Neural crest cell (in vitro differentiated cells): ENCODE results near the gene EXTL1. TPM values are rescaled to one million over a fixed set of nuclear protein-coding genes. Genes with fewer than 3 reads are reported as not detected.

Source experiments
- DNase-seq: peaks from one replicate; pipeline ENCODE4 v3.0.0; 2021; ENCODE audit warnings: low read depth, mixed read lengths, low spot score
- H3K27ac Mint-ChIP-seq: one replicate; pipeline ENCODE4 v1.8.0; 2021; ENCODE audit warnings: mild to moderate bottlenecking, mixed read lengths; ENCODE audit not compliant: unreplicated experiment
- H3K27me3 Mint-ChIP-seq: 2 replicates; pipeline ENCODE4 v1.8.0; 2021; ENCODE audit warnings: low read depth, mild to moderate bottlenecking, mixed read lengths
- H3K36me3 Mint-ChIP-seq: 2 replicates; pipeline ENCODE4 v1.8.0; 2021; ENCODE audit warnings: low read depth, mild to moderate bottlenecking, mixed read lengths
- H3K4me1 Mint-ChIP-seq: 2 replicates; pipeline ENCODE4 v1.8.0; 2021; ENCODE audit warnings: mixed read lengths
- H3K4me3 Mint-ChIP-seq: one replicate; pipeline ENCODE4 v1.8.0; 2021; ENCODE audit warnings: mild to moderate bottlenecking, mixed read lengths
- H3K9me3 Mint-ChIP-seq: 2 replicates; pipeline ENCODE4 v1.8.0; 2021; ENCODE audit warnings: mixed read lengths
- total RNA-seq: library from RNA; stranded (reverse); gene quantifications from 2 replicates; pipeline ENCODE4 v1.2.1, GENCODE V29; 2021
- TF ChIP-seq, protein P1 (sequence below): fragments of 200-600 bp; sonication (generic); conservative IDR thresholded peaks from 2 replicates; pipeline ENCODE4 v1.5.0; 2021; ENCODE audit warnings: antibody characterized with exemption, mild to moderate bottlenecking

EXTL1 gene
- total RNA-seq, 1 donor from 2014 or later = 8.1 TPM

DNA sequence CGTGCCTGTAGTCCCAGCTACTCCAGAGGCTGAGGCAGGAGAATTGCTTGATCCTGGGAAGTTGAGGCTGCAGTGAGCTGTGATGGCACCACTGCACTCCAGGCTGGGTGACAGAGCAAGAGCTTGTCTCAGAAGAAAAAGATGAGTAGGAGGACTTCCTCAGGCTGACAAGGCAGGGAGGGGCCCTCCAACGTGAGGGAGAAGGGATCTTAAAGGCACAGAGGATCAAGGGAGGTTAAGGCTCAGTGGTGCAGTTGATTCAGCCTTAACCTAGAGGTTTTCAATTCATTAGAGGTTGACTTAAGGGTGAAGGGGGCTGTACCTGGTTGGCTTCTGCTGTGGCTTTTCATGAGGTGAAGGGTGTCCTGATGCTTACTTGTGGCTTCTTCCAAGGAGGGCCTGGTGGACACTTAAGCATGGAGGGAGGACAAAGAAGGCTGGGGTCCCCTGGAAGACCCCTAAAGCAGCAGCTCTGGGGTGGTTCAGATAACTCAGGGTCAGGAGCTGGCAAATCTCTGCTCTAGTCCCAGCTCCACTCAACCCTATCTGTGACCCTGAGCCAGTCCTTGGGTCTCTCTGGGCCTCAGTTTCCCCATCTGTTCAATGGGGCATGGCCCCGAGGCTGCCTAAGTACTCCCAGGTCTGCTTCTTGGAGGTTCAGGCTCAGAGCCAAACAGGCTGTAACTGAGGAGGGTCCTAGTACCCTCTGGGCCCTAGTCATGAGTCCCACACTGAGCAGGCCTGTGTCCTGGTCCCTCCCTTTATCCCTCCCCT is 6.3 kb downstream of the EXTL1 start:
- no peaks in the 10 kb centered on the region for H3K27me3 Mint-ChIP-seq
- TF ChIP-seq, protein P1, sequence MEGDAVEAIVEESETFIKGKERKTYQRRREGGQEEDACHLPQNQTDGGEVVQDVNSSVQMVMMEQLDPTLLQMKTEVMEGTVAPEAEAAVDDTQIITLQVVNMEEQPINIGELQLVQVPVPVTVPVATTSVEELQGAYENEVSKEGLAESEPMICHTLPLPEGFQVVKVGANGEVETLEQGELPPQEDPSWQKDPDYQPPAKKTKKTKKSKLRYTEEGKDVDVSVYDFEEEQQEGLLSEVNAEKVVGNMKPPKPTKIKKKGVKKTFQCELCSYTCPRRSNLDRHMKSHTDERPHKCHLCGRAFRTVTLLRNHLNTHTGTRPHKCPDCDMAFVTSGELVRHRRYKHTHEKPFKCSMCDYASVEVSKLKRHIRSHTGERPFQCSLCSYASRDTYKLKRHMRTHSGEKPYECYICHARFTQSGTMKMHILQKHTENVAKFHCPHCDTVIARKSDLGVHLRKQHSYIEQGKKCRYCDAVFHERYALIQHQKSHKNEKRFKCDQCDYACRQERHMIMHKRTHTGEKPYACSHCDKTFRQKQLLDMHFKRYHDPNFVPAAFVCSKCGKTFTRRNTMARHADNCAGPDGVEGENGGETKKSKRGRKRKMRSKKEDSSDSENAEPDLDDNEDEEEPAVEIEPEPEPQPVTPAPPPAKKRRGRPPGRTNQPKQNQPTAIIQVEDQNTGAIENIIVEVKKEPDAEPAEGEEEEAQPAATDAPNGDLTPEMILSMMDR = no peak
- no peak for DNase-seq
- peak overlapping the region; percentile 96 for H3K27ac Mint-ChIP-seq
- no peaks in the 10 kb centered on the region for H3K9me3 Mint-ChIP-seq
- peak overlapping the region; percentile 50 for H3K4me3 Mint-ChIP-seq
- peaks cover 76% of the 10 kb centered on the region for H3K4me1 Mint-ChIP-seq
- H3K36me3 Mint-ChIP-seq = no peaks in the 10 kb centered on the region

DNA sequence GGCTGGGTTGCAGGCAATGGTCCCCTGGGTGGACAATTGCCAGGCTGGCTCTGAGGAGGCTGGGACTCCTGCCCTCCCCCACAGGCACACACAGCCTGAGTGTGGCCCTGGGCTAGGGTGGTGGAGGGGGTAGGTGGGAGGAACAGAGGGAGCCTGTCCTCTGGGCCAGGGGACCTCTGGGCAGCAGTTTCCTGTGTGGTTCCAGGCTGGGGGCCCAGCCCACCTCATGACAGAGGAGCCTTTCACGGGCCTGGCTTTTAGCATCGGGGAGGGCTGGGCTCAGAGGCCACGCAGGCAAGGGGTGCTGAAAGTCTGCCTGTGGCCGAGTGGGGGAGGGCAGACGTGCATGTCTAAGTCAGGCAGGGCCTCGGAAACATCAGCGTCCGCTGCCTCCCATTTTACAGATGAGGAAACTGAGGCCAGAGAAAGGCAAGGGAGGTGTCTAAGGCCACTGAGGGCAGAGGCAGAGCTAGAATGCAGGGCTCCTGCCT is 7.0 kb downstream of the EXTL1 start:
- no peaks in the 10 kb centered on the region for H3K9me3 Mint-ChIP-seq
- peak overlapping the region; percentile 50 for H3K4me3 Mint-ChIP-seq
- H3K36me3 Mint-ChIP-seq = no peaks in the 10 kb centered on the region
- peak; percentile 43 for DNase-seq
- TF ChIP-seq, protein P1 = no peak
- H3K4me1 Mint-ChIP-seq = peaks cover 71% of the 10 kb centered on the region
- H3K27me3 Mint-ChIP-seq = no peaks in the 10 kb centered on the region
- no peak overlapping the region for H3K27ac Mint-ChIP-seq

DNA sequence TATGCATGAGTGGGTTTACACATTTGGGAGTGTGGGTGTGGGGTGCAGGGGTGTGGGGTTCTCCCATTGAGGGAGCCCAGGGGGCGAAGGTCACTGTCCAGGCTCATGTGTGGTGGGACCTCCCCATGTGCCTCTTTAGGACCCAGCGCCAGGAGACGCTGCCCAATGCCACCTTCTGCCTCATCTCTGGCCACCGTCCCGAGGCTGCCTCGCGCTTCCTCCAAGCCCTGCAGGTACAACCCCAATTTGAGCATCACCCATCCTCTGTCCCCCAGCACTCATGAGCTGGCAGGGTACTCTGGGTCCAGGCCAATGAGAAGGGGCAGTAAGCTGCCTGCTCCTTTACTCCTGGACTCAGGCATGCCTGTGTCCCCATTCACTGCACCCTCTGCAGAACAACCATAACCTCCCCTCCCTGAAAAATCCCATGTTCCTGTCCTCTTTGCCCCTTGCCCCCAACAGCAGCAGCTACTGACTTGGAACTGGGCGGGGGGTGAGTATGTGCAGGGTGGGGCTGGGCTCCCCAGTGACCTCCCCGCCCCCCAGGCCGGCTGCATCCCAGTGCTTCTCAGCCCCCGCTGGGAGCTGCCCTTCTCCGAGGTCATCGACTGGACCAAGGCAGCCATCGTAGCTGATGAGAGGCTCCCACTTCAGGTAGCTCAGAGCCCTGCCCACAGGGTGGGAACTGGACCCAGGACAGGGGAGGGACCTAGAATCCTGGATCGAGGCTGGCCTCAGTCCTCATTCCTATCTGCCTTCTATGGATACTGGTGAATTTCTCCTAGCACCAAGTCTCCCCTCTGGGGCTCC is 7.7 kb downstream of the EXTL1 start:
- Mint-ChIP-seq H3K4me3 (peak overlapping the region; percentile 69), H3K4me1 (peaks cover 70% of the 10 kb centered on the region), H3K36me3 (no peaks in the 10 kb centered on the region), H3K9me3 (no peaks in the 10 kb centered on the region), H3K27ac (peak overlapping the region; percentile 40), H3K27me3 (no peaks in the 10 kb centered on the region)
- DNase-seq = no peak
- TF ChIP-seq, protein P1 = no peak

DNA sequence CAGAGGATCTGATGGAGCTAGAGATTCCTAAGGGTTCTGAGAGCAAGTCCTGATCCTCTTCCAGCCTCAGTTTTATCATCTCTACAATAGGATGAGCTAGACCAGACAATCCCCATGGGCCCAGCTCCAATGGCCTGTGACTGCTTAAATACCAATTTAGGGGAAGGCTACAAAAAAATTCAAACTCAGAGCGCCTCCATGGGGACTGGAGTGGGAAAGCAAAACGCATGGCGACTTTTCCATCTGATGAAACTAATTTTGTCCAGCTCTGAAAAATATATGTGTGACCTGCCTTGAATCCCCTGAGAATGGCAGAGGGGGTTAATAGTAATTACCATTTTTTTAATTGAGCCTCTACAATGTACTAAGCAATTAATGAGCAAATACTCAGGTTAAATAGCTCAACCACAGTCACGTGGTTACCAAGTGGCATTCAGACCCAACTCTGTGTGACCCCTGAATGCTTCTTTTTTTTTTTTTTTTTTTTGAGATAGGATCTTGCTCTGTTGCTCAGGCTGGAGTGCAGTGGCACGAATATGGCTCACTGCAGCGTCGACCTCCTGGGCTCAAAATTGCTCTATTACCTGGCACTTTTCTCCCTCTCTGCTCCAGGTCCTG is 8.4 kb downstream of the EXTL1 start:
- Mint-ChIP-seq H3K4me3 (peak overlapping the region; percentile 69), H3K9me3 (no peaks in the 10 kb centered on the region), H3K36me3 (no peaks in the 10 kb centered on the region), H3K27me3 (no peaks in the 10 kb centered on the region), H3K4me1 (peaks cover 70% of the 10 kb centered on the region), H3K27ac (peak overlapping the region; percentile 57)
- TF ChIP-seq, protein P1 = no peak
- no peak for DNase-seq

DNA sequence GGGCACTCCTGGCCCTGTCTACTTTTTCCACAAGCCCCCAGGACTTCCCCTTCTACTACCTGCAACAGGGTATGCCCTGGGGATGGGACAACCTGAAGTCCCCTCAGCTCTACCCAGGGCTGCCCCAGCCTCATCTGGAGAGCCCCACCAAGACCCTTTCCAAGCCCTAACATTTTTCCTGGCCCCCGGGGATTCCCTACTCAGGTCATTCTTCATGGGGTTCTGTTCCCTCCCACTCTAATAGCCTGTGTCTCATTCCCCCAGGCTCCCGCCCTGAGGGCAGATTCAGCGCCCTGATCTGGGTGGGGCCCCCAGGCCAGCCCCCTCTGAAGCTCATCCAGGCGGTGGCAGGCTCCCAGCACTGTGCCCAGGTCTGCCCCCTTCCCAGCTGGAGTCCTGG is 9.6 kb downstream of the EXTL1 start:
- H3K9me3 Mint-ChIP-seq = no peaks in the 10 kb centered on the region
- no peaks in the 10 kb centered on the region for H3K36me3 Mint-ChIP-seq
- no peak overlapping the region for H3K27ac Mint-ChIP-seq
- peaks cover 2% of the 10 kb centered on the region for H3K27me3 Mint-ChIP-seq
- no peak overlapping the region for H3K4me3 Mint-ChIP-seq
- H3K4me1 Mint-ChIP-seq = peaks cover 69% of the 10 kb centered on the region
- TF ChIP-seq, protein P1 = no peak
- DNase-seq = no peak
